GM12891 (cell line): ENCODE data around the gene FNTB.

Source experiments
- DNase-seq: peaks from one replicate; pipeline ENCODE4 v3.0.0; 2011; ENCODE audit warnings: low spot score; ENCODE audit not compliant: insufficient read length
- FAIRE-seq: peaks from 2 replicates; lab custom pipeline; 2011; peaks lifted over from hg19 to GRCh38; lab: Jason Lieb, UNC
- PAX5 ChIP-seq: IDR thresholded peaks from 2 replicates; pipeline ENCODE4 v1.6.1; 2011; ENCODE audit warnings: low read length, moderate library complexity, mild to moderate bottlenecking; ENCODE audit not compliant: insufficient read depth, severe bottlenecking
- POLR2A ChIP-seq: IDR thresholded peaks from 2 replicates; pipeline ENCODE4 v1.6.1; 2011; ENCODE audit warnings: low read depth, low read length, control low read depth
- POLR2AphosphoS5 ChIP-seq: IDR thresholded peaks from 2 replicates; pipeline ENCODE4 v1.6.1; 2011; ENCODE audit warnings: low read depth, low read length, control low read depth
- POU2F2 ChIP-seq: IDR thresholded peaks from 2 replicates; pipeline ENCODE4 v1.6.1; 2011; ENCODE audit warnings: low read depth, mild to moderate bottlenecking, control low read depth, low read length, moderate library complexity
- SPI1 ChIP-seq: IDR thresholded peaks from 2 replicates; pipeline ENCODE4 v1.6.1; 2011; ENCODE audit warnings: low read depth, low read length, control low read depth
- TAF1 ChIP-seq: IDR thresholded peaks from 2 replicates; pipeline ENCODE4 v1.6.1; 2011; ENCODE audit warnings: low read depth, low read length, control low read depth

Gene FNTB

DNA sequence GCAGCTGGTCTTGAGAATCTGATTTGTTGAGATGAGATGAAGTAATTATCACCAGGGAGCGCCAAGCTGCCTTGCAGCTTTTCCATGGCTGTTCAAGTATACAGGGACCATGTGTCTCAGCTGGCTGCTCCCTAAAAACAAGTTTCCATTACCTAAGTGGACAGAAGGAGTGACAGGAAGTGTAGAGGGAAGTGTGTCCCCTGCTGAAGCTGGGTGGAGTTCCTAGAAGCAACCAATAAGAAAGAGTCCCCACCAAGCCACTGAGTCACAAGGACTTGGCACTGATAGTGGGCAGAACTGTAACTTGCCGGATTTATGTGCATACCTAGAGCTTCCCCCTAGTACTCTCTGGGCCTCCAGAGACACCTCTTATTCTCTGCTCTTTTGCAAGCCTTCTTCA lies 42.7 kb upstream of the FNTB start:
- TF ChIP-seq SPI1 (no peak), POLR2A (no peak)
- DNase-seq: no peak
- no peak for FAIRE-seq

DNA sequence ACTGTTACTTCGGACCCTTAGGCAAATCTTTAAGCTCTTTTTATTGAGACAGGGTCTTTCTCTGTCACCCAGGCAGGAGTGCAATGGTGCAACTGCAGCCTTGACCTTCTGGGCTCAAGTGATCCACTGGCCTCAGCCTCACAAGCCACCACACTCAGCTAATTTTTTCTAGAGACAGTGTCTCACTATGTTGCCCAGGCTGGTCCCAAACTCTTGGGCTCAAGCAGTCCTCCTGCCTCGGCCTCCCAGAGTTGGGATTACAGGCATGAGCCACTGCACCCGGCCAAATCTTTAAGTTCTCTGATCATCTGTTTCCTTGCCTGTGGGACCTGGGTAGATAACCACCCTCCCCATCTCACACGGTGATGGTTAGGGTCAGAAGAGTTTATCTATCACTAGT lies 41.8 kb upstream of the FNTB start:
- TF ChIP-seq POU2F2 (no peak), POLR2AphosphoS5 (no peak), TAF1 (no peak), POLR2A (no peak), SPI1 (no peak), PAX5 (no peak)
- FAIRE-seq (no peak), DNase-seq (no peak)

DNA sequence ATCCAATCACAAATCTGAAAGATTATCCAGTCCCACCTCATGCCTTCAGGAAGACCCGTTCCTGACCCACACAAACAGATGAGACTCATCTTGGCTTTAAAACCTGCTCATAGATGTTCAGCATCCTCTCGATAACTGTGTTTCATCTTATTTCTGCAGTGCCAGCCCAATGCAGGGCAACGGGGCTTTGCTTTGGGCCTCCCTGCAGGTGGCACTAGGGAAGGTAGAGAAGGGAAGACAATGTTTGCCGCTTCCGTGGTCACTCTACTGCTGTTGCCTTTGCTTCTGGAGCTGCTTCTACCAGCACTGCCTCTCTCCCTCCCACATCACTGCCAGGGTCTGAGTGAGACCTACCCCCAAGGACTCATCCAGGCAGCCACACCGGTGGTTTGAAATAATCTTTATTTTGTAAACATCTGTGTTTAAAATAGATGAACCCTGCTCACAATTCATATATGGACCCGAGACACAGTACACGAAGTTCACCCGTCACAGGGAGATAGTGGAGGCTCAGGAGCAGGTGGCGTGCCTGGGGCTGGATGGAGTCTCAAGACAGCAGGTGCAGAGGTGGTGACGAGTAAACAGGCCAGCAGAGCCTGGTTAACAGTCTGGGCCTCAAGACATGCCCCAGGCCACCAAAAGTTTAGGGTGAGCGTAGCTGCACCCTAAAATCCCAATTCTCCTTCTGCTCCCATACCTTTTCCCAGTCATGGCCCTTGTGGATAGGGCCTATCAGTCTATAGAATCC lies 41.1 kb upstream of the FNTB start:
- TF ChIP-seq SPI1: no peak
- TF ChIP-seq TAF1: no peak
- TF ChIP-seq PAX5: no peak
- no peak for TF ChIP-seq POU2F2
- no peak for TF ChIP-seq POLR2AphosphoS5
- TF ChIP-seq POLR2A: no peak
- FAIRE-seq (no peak), DNase-seq (no peak)

DNA sequence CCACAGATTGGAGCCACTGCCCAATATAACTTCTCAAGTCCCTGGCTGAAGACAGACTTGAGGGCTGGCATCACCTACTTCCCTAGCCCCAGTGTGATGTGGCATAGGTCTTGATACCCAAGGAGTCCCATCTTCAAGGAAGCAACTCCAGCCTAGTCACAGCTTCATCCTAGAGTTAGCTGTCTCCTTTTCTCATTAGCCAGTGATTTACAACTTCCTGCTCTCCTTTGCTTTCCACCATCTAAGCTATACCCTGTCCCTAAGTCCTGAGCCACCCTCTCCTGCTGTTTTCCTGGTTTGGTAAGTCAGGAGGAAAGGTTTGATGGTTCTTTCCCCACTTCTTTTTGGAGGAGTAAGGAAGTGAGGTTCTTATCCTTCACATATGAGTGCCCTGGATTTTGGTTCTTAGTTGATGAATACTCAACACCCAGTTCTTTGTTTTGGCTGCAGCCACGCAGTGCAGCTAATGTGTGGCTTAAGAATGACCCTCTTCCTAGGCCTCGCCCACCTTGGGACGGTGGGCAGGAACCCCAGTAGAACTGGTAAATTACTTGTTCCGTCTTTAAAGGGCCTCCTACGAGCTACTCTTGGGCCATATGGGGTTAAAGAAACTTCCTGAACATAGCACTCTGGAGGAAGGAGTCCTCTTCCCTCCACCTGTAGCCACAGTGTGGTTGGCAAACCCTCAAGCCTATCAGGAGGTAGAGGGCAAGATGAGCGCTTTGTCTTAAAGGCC lies 40.2 kb upstream of the FNTB start:
- FAIRE-seq (no peak), DNase-seq (no peak)
- TF ChIP-seq POU2F2 (no peak), POLR2AphosphoS5 (no peak), TAF1 (no peak), POLR2A (no peak), SPI1 (no peak), PAX5 (no peak)

GRCh38 chr14:64947710-64948611 lies 38.7 kb upstream of the FNTB start:
- TF ChIP-seq TAF1 (no peak), POU2F2 (no peak)
- FAIRE-seq (no peak), DNase-seq (no peak)

- TF ChIP-seq POLR2A (no peak), PAX5 (no peak), SPI1 (no peak), TAF1 (no peak), POLR2AphosphoS5 (no peak), POU2F2 (no peak)
- DNase-seq: no peak
- no peak for FAIRE-seq
These were observed 38.0 kb upstream of the FNTB start for GRCh38 chr14:64948612-64949210.

GRCh38 chr14:64950889-64951288 lies 35.8 kb upstream of the FNTB start:
- DNase-seq (no peak), FAIRE-seq (no peak)
- TF ChIP-seq POU2F2: no peak
- no peak for TF ChIP-seq TAF1
- TF ChIP-seq SPI1: no peak
- TF ChIP-seq POLR2A: no peak
- TF ChIP-seq PAX5: no peak
- TF ChIP-seq POLR2AphosphoS5: no peak

DNA sequence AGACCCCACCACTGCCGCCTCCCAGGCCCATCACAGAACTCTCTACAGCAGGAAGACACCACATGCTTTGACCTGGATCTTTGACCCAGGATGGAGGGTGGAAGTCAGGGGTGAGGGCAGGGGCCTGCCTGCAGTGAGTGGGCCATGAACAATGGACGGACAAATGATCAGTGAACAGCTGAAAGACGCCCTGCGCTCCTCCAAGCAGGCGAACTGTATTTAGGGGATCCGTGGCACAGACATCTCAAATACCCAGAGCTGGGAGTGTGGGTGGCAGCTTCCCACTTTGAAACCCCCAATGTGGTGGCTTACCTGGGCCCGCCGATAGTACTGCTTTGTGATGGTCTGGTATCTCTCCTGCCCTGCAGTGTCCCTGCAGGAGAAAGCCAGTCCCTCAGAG lies 35.4 kb upstream of the FNTB start:
- no peak for DNase-seq
- TF ChIP-seq PAX5: no peak
- TF ChIP-seq TAF1: no peak
- TF ChIP-seq POLR2AphosphoS5: no peak
- no peak for TF ChIP-seq SPI1
- TF ChIP-seq POLR2A: no peak
- no peak for TF ChIP-seq POU2F2
- no peak for FAIRE-seq

GRCh38 chr14:64951724-64952123 lies 35.0 kb upstream of the FNTB start:
- TF ChIP-seq SPI1 (no peak), POLR2AphosphoS5 (no peak), TAF1 (no peak), POLR2A (no peak), PAX5 (no peak), POU2F2 (no peak)
- DNase-seq: no peak
- no peak for FAIRE-seq
